GM12875 (cell line): Measurements from ENCODE around the gene PSMD1.
"Not testable (repeated sequence)": the region's sequence is repeated elsewhere in the genome, so short reads cannot be mapped to it uniquely, and the experiment has no call there.

ENCODE experiments used
- H3K4me3 ChIP-seq: one replicate; pipeline ENCODE4 v1.5.1; 2011; ENCODE audit warnings: low read depth, low read length, control low read depth
- CTCF ChIP-seq: IDR thresholded peaks from 2 replicates; pipeline ENCODE4 v1.5.1; 2011; ENCODE audit warnings: low read depth, mild to moderate bottlenecking, control low read depth, inconsistent platforms, low read length, moderate library complexity, borderline replicate concordance; ENCODE audit not compliant: insufficient read depth

Gene PSMD1

GRCh38 chr2:231058761-231059550 lies 2.3 kb downstream of the PSMD1 start:
- no peak overlapping the region for H3K4me3 ChIP-seq
- no peak for TF ChIP-seq CTCF

- TF ChIP-seq CTCF, result no peak
- no peak overlapping the region for H3K4me3 ChIP-seq
Measured at GRCh38 chr2:231059756-231060155, 3.1 kb downstream of the PSMD1 start.

- no peak for TF ChIP-seq CTCF
- H3K4me3 ChIP-seq, result no peak overlapping the region
Measured at GRCh38 chr2:231062776-231063175, 6.1 kb downstream of the PSMD1 start.

- no peak overlapping the region for H3K4me3 ChIP-seq
- TF ChIP-seq CTCF, result no peak
Measured at GRCh38 chr2:231063347-231063746, 6.7 kb downstream of the PSMD1 start.

- TF ChIP-seq CTCF, result no peak
- H3K4me3 ChIP-seq, result no peak overlapping the region
Measured at GRCh38 chr2:231065966-231066365, 9.3 kb downstream of the PSMD1 start.

GRCh38 chr2:231067531-231067930 lies 10.9 kb downstream of the PSMD1 start:
- H3K4me3 ChIP-seq, result not testable (repeated sequence)

- TF ChIP-seq CTCF, result no peak
- no peak overlapping the region for H3K4me3 ChIP-seq
Measured at GRCh38 chr2:231068525-231069222, 12.0 kb downstream of the PSMD1 start.
